ENCODE data around the gene POMGNT2. TPM values are rescaled to one million over a fixed set of nuclear protein-coding genes. Genes with fewer than 3 reads are reported as not detected.
"Not testable (repeated sequence)": the region's sequence is repeated elsewhere in the genome, so short reads cannot be mapped to it uniquely, and the experiment has no call there.

POMGNT2 gene
- total and polyA plus RNA-seq, 5 donors = 16.9 to 28.2 (median 24.6) TPM

- peak in 1 of 2 donors; percentile 52 for ATAC-seq
- intact Hi-C loops (cut with DNase I) = no loop called here
Measured at GRCh38 chr3:43062040-43062563, 43.8 kb downstream of the POMGNT2 start.

GRCh38 chr3:43061101-43061895 is 44.6 kb downstream of the POMGNT2 start:
- H3K9me3 ChIP-seq (ENCODE audit: control insufficient read depth, low read length) = peaks cover 1% of the 10 kb centered on the region
- intact Hi-C loops (cut with DNase I) = no loop called here
- H3K4me1 ChIP-seq (ENCODE audit: control insufficient read depth, insufficient read depth, low read length) = no peaks in the 10 kb centered on the region
- H3K27ac ChIP-seq (ENCODE audit: low read length) = no peak overlapping the region
- peak; percentile 50 to 63 for ATAC-seq
- no peaks in the 10 kb centered on the region for H3K27me3 ChIP-seq (ENCODE audit: control insufficient read depth, insufficient read depth)
- DNase-seq = no peak
- WGBS = 72% methylated on average over 8 of the region's 8 CpGs
- H3K4me3 ChIP-seq (ENCODE audit: low read length) = no peak overlapping the region

More at GRCh38 chr3:43062040-43062563, 43.8 kb downstream of the POMGNT2 start:
- Histone ChIP-seq H3K27ac (ENCODE audit: low read length) (no peak overlapping the region), H3K4me3 (ENCODE audit: low read length) (no peak overlapping the region), H3K4me1 (ENCODE audit: control insufficient read depth, insufficient read depth, low read length) (no peaks in the 10 kb centered on the region), H3K27me3 (ENCODE audit: control insufficient read depth, insufficient read depth) (no peaks in the 10 kb centered on the region), H3K9me3 (ENCODE audit: control insufficient read depth, low read length) (peaks cover 1% of the 10 kb centered on the region)
- WGBS = 85% methylated on average over 5 of the region's 5 CpGs
- no peak for DNase-seq

- DNase-seq (no peak), ATAC-seq (no peak)
- H3K4me3 ChIP-seq (ENCODE audit: low read length) = no peak overlapping the region
- no peaks in the 10 kb centered on the region for H3K4me1 ChIP-seq (ENCODE audit: control insufficient read depth, insufficient read depth, low read length)
- intact Hi-C loops (cut with DNase I) = no loop called here
- no peak overlapping the region for H3K27ac ChIP-seq (ENCODE audit: low read length)
- peaks cover 1% of the 10 kb centered on the region for H3K9me3 ChIP-seq (ENCODE audit: control insufficient read depth, low read length)
- no peaks in the 10 kb centered on the region for H3K27me3 ChIP-seq (ENCODE audit: control insufficient read depth, insufficient read depth)
- WGBS = 96% methylated on average over 1 of the region's 1 CpG
Measured at GRCh38 chr3:43059456-43059855, 46.4 kb downstream of the POMGNT2 start.

GRCh38 chr3:43055806-43056770 is 49.8 kb downstream of the POMGNT2 start:
- H3K9me3 ChIP-seq (ENCODE audit: control insufficient read depth, low read length) = peaks cover 1% of the 10 kb centered on the region
- H3K27ac ChIP-seq (ENCODE audit: low read length) = no peak overlapping the region
- no peak overlapping the region for H3K4me3 ChIP-seq (ENCODE audit: low read length)
- WGBS = 90% methylated on average over 15 of the region's 15 CpGs
- H3K27me3 ChIP-seq (ENCODE audit: control insufficient read depth, insufficient read depth) = no peaks in the 10 kb centered on the region
- ATAC-seq (no peak), DNase-seq (no peak)
- no peaks in the 10 kb centered on the region for H3K4me1 ChIP-seq (ENCODE audit: control insufficient read depth, insufficient read depth, low read length)
- intact Hi-C loops (cut with DNase I) = no loop called here

- WGBS = 92% methylated on average over 7 of the region's 7 CpGs
- H3K4me1 ChIP-seq (ENCODE audit: control insufficient read depth, insufficient read depth, low read length) = no peaks in the 10 kb centered on the region
- DNase-seq = no peak
- intact Hi-C loops (cut with DNase I) = no loop called here
- no peak overlapping the region for H3K27ac ChIP-seq (ENCODE audit: low read length)
- no peaks in the 10 kb centered on the region for H3K27me3 ChIP-seq (ENCODE audit: control insufficient read depth, insufficient read depth)
- H3K9me3 ChIP-seq (ENCODE audit: control insufficient read depth, low read length) = peaks cover 1% of the 10 kb centered on the region
- H3K4me3 ChIP-seq (ENCODE audit: low read length) = no peak overlapping the region
- no peak for ATAC-seq
Measured at GRCh38 chr3:43055393-43055792, 50.5 kb downstream of the POMGNT2 start.

GRCh38 chr3:43054754-43055153 is 51.1 kb downstream of the POMGNT2 start:
- Histone ChIP-seq H3K4me3 (ENCODE audit: low read length) (no peak overlapping the region), H3K9me3 (ENCODE audit: control insufficient read depth, low read length) (peaks cover 1% of the 10 kb centered on the region), H3K4me1 (ENCODE audit: control insufficient read depth, insufficient read depth, low read length) (no peaks in the 10 kb centered on the region), H3K27me3 (ENCODE audit: control insufficient read depth, insufficient read depth) (no peaks in the 10 kb centered on the region), H3K27ac (ENCODE audit: low read length) (no peak overlapping the region)
- no peak for ATAC-seq
- intact Hi-C loops (cut with DNase I) = no loop called here
- DNase-seq = no peak
- 89% methylated on average over 5 of the region's 5 CpGs for WGBS

- Histone ChIP-seq H3K27ac (ENCODE audit: low read length) (no peak overlapping the region), H3K9me3 (ENCODE audit: control insufficient read depth, low read length) (no peaks in the 10 kb centered on the region), H3K27me3 (ENCODE audit: control insufficient read depth, insufficient read depth) (no peaks in the 10 kb centered on the region), H3K4me1 (ENCODE audit: control insufficient read depth, insufficient read depth, low read length) (no peaks in the 10 kb centered on the region), H3K4me3 (ENCODE audit: low read length) (no peak overlapping the region)
- DNase-seq = no peak
- ATAC-seq = no peak
- 97% methylated on average over 12 of the region's 12 CpGs for WGBS
- intact Hi-C loops (cut with DNase I) = no loop called here
Measured at GRCh38 chr3:43053291-43053690, 52.6 kb downstream of the POMGNT2 start.

- ATAC-seq = no peak
- intact Hi-C loops (cut with DNase I) = no loop called here
- Histone ChIP-seq H3K4me1 (ENCODE audit: control insufficient read depth, insufficient read depth, low read length) (no peaks in the 10 kb centered on the region), H3K4me3 (ENCODE audit: low read length) (no peak overlapping the region), H3K9me3 (ENCODE audit: control insufficient read depth, low read length) (peaks cover 5% of the 10 kb centered on the region), H3K27ac (ENCODE audit: low read length) (no peak overlapping the region), H3K27me3 (ENCODE audit: control insufficient read depth, insufficient read depth) (no peaks in the 10 kb centered on the region)
- no peak for DNase-seq
Measured at GRCh38 chr3:43048470-43048869, 57.4 kb downstream of the POMGNT2 start.

- intact Hi-C loops (cut with DNase I) = no loop called here
- Histone ChIP-seq H3K4me3 (ENCODE audit: low read length) (no peak overlapping the region), H3K9me3 (ENCODE audit: control insufficient read depth, low read length) (peaks cover 5% of the 10 kb centered on the region), H3K27me3 (ENCODE audit: control insufficient read depth, insufficient read depth) (no peaks in the 10 kb centered on the region), H3K27ac (ENCODE audit: low read length) (no peak overlapping the region), H3K4me1 (ENCODE audit: control insufficient read depth, insufficient read depth, low read length) (no peaks in the 10 kb centered on the region)
- no peak for DNase-seq
- no peak for ATAC-seq
- 58% methylated on average over 1 of the region's 1 CpG for WGBS
Measured at GRCh38 chr3:43046583-43046982, 59.3 kb downstream of the POMGNT2 start.

GRCh38 chr3:43045079-43045478 is 60.8 kb downstream of the POMGNT2 start:
- H3K4me3 ChIP-seq (ENCODE audit: low read length); H3K27ac ChIP-seq (ENCODE audit: low read length); H3K9me3 ChIP-seq (ENCODE audit: control insufficient read depth, low read length); H3K27me3 ChIP-seq (ENCODE audit: control insufficient read depth, insufficient read depth); H3K4me1 ChIP-seq (ENCODE audit: control insufficient read depth, insufficient read depth, low read length); intact Hi-C loops (cut with DNase I); DNase-seq; ATAC-seq: not testable (repeated sequence)

GRCh38 chr3:43043793-43044192 is 62.1 kb downstream of the POMGNT2 start:
- no peak for ATAC-seq
- no peak for DNase-seq
- Histone ChIP-seq H3K27me3 (ENCODE audit: control insufficient read depth, insufficient read depth) (no peaks in the 10 kb centered on the region), H3K4me3 (ENCODE audit: low read length) (no peak overlapping the region), H3K27ac (ENCODE audit: low read length) (no peak overlapping the region), H3K9me3 (ENCODE audit: control insufficient read depth, low read length) (peaks cover 5% of the 10 kb centered on the region), H3K4me1 (ENCODE audit: control insufficient read depth, insufficient read depth, low read length) (no peaks in the 10 kb centered on the region)
- 75% methylated on average over 2 of the region's 2 CpGs for WGBS
- intact Hi-C loops (cut with DNase I) = no loop called here

All from right cardiac atrium (tissue), 5 donors.